HepG2 (cell line): Measurements from ENCODE around the gene PFKFB4.

Experiments
- JUNB ChIP-seq: sonication (generic); formaldehyde crosslinking; IDR thresholded peaks from 2 replicates; pipeline ENCODE4 v1.8.0; 2022; ENCODE audit warnings: missing genetic modification reagents, mild to moderate bottlenecking, borderline replicate concordance
- ZNF274 ChIP-seq: sonication (generic); formaldehyde crosslinking; IDR thresholded peaks from 2 replicates; pipeline ENCODE4 v1.5.1; 2020; ENCODE audit warnings: mild to moderate bottlenecking, missing genetic modification reagents
- TF ChIP-seq, protein P1 (sequence below): sonication (generic); formaldehyde crosslinking; IDR thresholded peaks from 2 replicates; pipeline ENCODE4 v1.4.0; 2020; ENCODE audit warnings: missing genetic modification reagents

DNA sequence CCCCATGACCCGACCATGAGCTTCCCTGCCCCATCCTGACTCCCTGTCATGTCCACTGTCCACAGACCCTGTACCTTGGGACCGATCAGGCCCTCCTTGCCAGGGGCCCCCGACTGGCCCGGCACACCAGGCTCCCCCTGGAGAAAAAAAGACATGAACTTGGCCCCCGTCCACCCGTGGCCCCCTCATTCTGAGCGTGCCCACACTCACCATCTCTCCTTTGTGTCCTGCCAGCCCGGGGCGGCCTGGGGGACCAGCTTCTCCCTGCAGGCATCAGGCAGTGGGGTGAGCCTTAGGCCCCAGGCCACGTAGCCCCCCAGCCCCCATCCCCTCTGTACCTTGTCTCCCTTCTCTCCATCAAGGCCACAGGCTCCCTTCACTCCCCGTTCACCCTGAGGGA lies 10.9 kb upstream of the PFKFB4 start:
- TF ChIP-seq ZNF274, result no peak
- TF ChIP-seq JUNB (CRISPR knock-in tag), result no peak
- TF ChIP-seq, protein P1, sequence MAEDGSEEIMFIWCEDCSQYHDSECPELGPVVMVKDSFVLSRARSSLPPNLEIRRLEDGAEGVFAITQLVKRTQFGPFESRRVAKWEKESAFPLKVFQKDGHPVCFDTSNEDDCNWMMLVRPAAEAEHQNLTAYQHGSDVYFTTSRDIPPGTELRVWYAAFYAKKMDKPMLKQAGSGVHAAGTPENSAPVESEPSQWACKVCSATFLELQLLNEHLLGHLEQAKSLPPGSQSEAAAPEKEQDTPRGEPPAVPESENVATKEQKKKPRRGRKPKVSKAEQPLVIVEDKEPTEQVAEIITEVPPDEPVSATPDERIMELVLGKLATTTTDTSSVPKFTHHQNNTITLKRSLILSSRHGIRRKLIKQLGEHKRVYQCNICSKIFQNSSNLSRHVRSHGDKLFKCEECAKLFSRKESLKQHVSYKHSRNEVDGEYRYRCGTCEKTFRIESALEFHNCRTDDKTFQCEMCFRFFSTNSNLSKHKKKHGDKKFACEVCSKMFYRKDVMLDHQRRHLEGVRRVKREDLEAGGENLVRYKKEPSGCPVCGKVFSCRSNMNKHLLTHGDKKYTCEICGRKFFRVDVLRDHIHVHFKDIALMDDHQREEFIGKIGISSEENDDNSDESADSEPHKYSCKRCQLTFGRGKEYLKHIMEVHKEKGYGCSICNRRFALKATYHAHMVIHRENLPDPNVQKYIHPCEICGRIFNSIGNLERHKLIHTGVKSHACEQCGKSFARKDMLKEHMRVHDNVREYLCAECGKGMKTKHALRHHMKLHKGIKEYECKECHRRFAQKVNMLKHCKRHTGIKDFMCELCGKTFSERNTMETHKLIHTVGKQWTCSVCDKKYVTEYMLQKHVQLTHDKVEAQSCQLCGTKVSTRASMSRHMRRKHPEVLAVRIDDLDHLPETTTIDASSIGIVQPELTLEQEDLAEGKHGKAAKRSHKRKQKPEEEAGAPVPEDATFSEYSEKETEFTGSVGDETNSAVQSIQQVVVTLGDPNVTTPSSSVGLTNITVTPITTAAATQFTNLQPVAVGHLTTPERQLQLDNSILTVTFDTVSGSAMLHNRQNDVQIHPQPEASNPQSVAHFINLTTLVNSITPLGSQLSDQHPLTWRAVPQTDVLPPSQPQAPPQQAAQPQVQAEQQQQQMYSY (CRISPR knock-in tag), result no peak
